HG02943 (cell line): Measurements from ENCODE around the gene AMBP.
"Not testable (repeated sequence)": the region's sequence is repeated elsewhere in the genome, so short reads cannot be mapped to it uniquely, and the experiment has no call there.

Source experiments
- ATAC-seq: cut with Tn5 transposase; IDR thresholded peaks from one replicate; pipeline ENCODE4 v1.9.1; 2021; ENCODE audit warnings: mild to moderate bottlenecking, low read depth, moderate library complexity; ENCODE audit not compliant: unreplicated experiment

The AMBP gene

DNA sequence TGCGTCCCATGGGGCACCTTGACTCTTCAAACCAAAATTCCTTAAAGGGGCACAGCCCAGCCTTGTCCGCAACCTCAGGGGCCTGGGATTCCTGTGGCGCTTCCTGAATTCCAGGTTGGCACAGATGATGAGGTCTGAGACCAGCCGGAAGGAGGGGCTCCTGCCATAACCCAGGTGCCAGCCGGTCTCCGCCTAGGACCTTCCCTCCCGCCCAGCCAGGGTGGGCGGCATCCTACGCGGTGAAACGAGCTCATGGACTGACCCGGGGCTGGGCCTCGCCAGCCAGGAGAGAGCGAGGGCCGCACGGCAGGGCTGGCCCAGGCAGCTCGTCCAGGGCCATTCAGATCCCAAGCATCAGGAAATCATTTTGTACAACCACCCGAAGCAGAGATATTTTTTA, 23.0 kb downstream of the AMBP start:
- no peak for ATAC-seq

DNA sequence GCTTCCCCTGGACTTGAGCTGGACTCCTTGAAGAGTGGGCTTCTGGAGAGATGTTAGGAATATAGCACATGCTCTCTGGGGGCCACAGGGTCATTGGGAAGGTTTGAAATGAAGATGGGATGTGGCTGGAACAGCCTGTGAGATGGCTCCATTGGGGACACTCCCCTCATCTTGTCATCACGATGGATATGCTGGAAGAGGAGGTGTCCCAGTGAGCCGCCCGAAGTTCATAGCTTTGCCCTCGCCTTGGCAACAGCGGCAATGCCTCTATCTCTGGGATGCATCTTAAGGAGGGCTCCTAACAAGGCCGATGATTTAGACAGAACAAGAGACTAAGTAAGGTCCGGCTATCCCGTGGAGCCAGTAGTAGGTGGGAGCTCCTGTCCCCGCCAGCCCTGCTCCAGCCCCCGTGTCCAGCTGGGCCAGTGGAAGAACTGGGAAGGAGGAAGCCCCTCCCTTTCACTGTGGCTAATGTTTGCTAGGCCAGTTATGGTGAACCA, 23.9 kb downstream of the AMBP start:
- no peak for ATAC-seq

DNA sequence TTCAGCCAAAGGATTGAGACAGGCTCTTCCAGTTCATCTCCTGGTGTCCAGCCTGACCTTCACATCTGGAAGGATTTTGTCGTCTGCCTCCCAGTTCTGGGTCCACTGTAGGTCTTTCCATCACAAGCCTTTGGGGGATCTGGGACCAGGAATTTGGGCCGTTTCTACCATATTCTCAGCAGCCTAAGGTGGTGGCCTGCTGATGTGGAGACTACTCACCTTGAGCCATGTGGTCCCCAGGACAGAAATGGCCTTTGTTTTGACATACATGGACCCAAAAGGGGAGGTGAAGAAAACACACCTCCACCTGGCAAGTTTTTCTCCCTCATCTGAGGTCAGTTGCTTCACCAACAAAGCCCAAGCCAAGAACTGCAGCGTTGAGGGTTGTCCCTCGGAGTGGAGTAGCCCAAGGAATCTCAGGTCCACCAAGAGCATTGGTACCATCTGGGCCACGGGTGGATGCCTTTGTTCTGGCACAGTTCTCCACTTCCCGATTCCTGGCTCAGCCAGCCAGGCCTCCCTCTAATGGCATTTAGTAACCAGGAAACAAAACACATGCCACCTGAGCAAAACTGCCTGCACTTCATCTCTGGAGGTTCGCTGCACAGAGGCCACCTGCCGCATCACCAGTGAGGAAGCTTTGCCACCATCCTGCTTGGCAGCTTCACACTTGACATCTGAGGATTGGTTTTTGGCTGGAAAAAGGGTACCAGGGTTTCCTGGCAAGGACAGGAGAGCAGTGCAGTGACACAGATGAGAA, 24.7 kb downstream of the AMBP start:
- no peak for ATAC-seq

DNA sequence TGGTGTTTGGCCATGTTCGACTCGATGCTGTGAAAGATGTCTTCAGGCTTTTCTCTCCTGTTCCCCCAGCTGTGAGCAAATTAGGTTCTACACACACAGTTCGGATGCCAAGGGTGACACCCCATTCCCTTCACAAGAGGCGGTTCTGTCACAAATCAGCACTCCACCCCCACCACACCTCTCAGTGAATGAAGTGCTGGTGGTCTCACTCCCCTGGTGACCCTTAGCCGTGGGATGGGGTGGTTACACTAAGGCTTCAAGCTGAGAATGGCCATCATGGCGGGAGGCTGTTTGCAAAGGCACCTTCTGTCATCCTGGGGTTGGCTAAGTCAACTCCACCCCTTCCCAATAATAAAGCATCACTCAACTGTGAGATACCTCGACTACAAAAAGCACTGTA, 26.4 kb downstream of the AMBP start:
- ATAC-seq: no peak

DNA sequence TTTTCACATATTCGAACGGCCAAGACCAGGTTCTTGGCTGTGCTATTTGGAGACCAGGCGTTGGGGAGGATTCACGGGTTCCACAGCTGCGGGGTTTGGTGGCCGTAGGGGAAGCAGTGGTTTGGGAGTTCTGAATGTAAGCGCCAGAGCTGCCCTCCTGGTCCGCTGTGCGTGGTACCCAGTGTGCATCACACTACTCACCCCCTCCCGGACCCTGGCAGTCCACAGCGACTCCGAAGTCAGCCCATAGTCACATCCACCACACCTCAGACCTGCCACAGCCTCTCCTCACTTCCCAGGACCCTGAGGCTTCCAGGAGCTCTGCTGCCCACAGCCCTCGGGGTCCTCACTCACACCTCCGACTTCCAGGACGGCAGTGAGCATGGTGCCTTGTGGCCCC, 26.8 kb downstream of the AMBP start:
- ATAC-seq: no peak

DNA sequence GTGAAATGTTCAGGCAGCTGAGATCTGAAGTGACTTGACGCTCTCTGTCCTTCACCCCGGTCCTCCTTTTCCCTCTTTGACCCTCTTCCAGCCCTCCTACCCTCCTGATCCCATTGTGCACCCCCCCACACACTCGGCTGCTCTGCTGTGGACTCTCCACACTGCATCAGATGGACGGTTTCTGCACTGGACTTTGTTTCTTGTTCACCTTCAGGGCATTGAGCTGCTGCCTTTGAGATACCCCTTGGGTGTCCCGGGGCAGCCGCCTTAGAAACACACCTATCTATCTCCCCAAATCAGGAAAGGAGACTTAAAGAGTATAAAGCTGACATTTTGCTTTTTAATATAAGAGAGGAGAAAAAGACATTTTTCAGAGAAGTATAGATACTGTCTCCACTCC, 27.5 kb downstream of the AMBP start:
- no peak for ATAC-seq

DNA sequence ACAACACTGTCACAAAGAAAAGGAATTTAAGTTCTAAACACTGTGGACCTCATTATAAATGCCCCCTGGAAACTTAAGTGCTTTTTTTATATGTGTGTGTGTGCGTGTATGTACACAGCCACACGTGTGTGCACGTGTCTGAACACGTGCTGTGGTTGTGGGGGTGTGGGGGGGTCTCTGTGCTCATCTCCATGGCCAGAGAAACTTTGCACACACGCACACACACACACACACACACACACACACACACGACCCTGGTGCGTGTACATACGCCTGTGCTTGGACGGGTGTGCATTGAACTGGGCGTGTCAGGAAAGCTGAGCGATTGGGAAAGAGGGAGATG, 27.9 kb downstream of the AMBP start:
- no peak for ATAC-seq

DNA sequence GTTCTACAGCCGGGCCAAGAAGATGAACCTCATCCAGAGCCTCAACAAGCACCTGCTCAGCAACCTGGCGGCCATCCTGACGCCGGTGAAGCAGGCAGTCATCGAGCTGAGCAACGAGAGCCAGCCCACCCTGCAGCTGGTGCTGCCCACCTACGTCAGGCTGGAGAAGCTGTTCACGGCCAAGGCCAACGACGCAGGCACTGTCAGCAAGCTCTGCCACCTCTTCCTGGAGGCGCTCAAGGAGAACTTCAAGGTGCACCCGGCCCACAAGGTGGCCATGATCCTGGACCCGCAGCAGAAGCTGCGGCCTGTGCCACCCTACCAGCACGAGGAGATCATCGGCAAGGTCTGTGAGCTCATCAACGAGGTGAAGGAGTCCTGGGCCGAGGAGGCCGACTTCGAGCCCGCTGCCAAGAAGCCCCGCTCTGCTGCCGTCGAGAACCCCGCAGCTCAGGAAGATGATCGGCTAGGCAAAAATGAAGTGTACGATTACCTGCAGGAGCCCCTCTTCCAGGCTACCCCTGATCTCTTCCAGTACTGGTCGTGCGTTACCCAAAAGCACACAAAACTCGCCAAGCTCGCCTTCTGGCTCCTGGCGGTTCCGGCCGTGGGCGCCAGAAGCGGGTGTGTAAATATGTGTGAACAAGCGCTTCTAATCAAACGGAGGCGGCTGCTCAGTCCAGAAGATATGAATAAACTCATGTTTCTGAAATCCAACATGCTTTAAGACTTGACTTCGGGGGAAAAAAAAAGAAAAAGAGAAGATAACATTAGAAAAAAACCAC, 28.5 kb downstream of the AMBP start:
- ATAC-seq: no peak

DNA sequence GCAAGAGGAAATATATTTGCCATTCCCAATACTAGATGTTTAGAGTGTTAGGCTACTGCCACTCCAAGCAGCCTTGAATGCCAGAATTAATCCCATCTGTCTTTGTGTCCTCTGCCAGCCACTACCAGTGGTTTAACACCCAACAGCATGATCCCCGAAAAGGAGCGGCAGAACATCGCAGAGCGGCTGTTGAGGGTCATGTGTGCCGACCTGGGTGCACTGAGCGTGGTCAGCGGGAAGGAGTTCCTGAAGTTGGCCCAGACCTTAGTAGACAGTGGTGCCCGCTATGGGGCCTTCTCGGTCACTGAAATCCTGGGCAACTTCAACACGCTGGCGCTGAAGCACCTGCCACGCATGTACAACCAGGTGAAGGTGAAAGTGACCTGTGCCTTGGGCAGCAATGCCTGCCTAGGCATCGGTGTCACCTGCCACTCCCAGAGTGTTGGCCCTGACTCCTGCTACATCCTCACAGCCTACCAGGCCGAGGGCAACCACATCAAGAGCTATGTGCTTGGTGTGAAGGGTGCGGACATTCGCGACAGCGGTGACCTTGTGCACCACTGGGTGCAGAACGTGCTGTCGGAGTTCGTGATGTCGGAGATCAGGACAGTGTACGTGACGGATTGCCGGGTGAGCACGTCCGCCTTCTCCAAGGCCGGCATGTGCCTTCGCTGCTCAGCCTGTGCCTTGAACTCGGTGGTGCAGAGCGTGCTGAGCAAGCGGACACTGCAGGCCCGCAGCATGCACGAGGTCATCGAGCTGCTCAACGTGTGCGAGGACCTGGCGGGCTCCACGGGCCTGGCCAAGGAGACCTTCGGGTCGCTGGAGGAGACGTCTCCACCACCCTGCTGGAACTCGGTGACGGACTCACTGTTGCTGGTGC, 29.3 kb downstream of the AMBP start:
- ATAC-seq: no peak

DNA sequence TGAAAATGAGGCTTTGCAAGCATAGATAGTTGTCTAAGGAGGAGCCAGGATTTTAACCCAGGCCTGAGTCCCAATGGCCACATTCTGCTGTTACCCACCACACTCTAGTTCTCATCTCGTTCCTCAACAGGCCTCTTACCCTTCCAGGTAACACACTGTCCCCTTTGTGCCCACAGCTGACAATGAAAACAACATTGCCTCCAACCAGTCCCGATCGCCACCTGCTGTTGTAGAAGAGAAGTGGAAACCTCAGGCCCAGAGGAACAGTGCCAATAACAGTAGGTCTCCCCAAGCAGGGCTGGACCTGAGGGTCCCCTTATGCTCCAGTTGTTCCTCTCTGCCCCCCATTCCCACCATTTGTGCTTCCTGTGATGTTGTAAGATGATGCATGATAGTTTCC, 30.4 kb downstream of the AMBP start:
- no peak for ATAC-seq

DNA sequence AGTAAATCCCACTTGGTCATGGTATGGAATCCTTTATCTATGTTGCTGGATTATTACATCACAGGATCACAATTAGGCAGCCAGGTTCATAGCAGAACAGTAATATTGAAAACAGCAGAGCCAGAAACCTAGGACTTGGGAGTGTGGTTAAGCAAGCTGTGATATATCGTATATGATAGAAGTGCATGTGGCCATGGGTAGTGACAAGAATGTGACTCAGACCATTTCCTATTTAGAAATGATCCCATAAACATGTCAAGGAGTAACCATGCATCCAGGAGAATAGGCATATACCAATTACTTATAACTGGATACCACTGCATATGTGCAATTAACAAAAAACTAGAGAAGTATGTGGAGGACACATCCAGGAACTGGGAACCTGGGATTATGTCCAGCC, 31.2 kb downstream of the AMBP start:
- ATAC-seq: no peak

DNA sequence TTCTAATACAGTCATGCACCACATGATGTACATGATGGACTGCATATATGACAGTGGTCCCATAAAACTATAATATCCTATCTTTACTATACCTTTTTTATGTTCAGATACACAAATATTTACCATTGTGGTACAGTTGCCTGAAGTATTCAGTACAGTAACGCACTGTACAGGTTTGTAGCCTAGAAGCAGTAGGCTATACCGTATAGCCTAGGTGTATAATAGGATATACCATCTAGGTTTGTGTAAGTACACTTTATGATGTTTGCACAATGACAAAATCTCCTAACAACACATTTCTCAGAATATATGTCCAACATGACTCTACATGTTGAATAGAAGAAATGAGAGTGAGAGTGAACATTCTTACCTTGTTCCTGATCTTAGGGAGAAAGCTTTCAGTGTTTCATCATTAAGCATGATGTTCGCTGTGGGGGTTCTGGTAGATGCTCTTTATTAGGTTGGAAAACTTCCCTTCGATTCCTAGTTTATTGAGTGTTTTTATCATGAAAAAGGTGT, 31.8 kb downstream of the AMBP start:
- no peak for ATAC-seq

DNA sequence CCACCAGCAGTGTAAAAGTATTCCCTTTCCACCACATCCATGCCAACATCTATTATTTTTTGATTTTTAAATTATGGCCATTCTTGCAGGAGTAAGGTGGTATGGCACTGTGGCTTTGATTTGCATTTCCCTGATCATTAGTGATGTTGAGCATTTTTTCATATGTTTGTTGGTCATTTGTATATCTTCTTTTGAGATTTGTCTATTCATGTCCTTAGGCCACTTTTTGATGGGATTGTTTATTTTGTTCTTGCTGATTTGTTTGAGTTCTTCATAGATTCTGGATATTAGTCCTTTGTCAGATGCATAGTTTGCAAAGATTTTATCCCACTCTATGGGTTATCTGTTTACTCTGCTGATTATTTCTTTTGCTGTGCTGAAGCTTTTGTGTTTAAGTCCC, 34.4 kb downstream of the AMBP start:
- not testable (repeated sequence) for ATAC-seq

DNA sequence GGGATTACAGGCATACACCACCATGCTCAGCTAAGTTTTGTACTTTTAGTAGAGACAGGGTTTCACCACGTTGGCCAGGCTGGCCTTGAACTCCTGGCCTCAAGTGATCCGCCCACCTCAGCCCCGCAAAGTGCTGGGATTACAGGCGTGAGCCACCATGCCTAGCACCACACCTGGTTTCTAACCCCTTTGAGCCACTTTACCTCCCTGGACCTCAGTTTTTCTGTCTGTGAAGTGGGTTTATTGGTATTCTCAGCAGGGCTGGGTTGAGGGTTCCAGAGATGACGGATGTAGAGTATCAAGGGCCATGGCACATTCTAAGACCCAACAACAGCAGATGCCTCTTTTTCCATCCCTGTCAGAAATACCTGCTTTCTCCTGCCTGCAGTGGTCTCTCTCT, 38.6 kb downstream of the AMBP start:
- no peak for ATAC-seq

DNA sequence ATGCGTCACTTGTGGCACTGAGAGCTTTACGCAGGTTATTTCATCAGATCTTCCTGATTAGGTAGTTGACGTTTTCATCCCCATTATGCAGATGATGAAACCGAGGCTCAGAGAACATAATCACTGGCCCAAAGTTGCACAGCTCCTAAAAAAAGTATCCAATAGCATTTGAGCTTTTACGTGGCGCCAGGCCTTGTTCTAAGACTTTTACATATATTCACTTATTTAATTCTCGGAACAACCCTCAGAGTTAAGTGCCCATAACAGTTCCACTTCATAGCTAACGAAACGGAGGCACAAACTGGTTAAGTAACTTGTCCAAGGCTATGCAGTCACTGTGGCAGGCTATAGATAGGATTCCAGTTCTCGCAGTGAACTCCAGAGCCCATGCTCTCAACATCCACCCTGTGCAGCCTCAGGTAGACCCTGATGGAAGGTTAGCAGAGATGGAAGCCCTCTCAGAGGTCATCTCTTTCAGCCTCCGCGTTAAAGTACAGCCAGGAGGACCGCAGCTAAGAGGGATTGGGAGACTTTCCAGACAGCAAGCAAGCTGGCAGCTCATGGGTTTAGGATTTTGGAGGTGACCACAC, 39.3 kb downstream of the AMBP start:
- no peak for ATAC-seq

DNA sequence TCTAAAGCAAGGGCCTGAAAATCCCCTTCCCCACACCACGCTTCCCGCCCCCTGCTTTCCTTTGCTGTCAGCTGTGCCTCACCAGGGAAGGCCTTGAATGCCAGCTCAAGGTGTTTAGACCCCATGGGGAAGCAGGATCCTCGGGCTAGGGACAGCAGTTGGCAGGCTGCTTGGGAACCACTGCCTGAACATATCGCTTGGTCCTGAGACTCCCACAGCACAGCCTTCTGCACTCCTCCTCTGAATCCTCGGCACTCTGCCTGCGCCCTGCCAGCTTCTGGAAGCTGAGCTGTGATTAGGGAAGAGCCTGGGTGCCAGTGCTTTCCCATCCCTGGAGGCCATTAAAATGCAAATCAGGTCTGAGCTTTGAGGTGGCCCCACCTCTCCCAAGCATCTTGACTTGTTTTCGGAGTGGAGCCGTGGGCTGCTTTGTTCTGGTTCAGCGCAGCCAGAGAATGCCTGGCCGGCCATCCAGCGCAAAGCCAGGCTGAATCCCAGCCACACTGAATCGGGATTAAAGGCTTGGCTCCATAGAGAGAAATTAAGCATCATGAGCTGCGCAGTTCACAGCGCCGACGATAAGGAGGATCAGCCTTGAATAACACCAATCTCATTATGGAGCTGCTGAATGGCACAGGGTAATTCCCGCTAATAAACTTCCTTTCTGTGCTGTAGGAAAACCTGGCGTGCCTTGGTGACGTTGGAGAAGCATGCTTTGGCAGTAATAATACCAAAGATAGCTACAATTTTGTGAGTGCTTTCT, 40.0 kb downstream of the AMBP start:
- no peak for ATAC-seq

DNA sequence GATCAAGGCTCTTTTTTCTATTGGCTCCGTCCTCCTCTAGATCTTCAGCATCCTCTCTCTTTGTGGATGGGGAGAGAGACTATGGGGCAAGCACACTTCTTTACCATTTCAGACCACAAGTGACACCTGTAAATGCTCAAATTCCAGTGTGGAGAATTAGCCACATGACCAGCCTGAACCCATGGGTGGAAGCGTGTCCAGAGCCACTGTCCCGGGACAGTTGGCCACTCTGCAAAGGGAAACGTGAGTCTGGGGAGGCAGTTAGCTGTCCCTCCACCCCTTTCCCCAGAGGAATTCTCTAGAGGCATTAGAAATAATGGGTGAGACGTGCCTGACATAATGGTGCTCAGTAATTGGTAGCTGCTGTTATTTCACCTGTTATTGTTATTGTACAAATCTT, 40.9 kb downstream of the AMBP start:
- ATAC-seq: no peak

DNA sequence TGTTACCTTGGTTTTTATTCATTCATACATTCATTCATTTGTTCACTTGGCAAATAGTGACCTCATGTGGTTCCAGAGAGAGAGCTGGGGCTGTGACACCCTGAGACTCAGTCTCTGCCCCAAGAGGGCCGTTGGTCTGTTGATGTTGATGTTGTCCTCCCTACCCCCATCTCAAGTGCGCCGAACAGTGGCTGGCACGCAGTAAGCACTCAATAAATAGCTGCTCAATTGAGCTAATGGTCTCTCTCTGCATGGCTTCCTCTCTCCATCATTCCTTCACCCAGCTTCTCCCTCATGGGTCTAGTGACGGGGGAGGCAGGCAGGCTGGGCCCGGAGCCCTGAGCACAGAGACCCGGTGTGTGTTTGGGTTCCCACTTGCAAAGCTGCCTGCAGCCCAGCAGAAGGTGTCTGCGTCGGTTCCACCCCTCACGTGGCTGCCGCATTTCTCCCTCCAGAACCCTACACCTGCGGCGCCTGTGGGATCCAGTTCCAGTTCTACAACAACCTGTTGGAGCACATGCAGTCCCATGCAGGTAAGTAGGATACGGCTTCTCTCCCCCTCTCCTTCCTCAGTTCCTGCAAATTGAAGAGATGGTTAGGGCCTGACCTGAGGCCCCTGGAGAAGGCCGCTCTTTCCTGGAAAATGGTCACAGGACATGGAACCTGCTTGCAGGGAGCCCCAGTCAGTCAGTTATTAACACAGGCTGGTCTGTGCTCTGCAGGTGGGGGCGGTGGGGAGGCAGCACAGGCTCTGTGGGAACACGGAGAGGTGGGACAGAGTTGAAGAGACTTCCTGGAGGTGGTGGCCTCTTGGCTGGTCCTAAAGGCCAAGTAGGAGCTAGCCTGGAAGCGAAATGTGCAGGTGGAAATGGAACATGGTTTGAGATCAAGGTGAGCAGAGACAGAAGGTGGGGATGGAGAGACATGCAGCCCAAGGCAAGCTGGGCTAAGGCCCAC, 42.0 kb downstream of the AMBP start:
- ATAC-seq: no peak
